GM10266 (cell line): ENCODE results near the gene EPN1.
A peak's percentile ranks its signal among the peaks of the same experiment; 100 is the strongest.

Experiments
- DNase-seq: peaks from one replicate; pipeline ENCODE4 v3.0.0; 2012; ENCODE audit errors: extremely low spot score
- TF ChIP-seq, protein P1 (sequence below): IDR thresholded peaks from 2 replicates; pipeline ENCODE4 v1.5.1; 2012; ENCODE audit warnings: mild to moderate bottlenecking, low read depth; ENCODE audit not compliant: control insufficient read depth, insufficient read depth; ENCODE audit errors: missing control alignments

EPN1 gene

GRCh38 chr19:55697069-55697440 is 22.0 kb downstream of the EPN1 start:
- no peak for DNase-seq
- TF ChIP-seq, protein P1, sequence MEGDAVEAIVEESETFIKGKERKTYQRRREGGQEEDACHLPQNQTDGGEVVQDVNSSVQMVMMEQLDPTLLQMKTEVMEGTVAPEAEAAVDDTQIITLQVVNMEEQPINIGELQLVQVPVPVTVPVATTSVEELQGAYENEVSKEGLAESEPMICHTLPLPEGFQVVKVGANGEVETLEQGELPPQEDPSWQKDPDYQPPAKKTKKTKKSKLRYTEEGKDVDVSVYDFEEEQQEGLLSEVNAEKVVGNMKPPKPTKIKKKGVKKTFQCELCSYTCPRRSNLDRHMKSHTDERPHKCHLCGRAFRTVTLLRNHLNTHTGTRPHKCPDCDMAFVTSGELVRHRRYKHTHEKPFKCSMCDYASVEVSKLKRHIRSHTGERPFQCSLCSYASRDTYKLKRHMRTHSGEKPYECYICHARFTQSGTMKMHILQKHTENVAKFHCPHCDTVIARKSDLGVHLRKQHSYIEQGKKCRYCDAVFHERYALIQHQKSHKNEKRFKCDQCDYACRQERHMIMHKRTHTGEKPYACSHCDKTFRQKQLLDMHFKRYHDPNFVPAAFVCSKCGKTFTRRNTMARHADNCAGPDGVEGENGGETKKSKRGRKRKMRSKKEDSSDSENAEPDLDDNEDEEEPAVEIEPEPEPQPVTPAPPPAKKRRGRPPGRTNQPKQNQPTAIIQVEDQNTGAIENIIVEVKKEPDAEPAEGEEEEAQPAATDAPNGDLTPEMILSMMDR: no peak

GRCh38 chr19:55697698-55698097 is 22.7 kb downstream of the EPN1 start:
- TF ChIP-seq, protein P1: no peak
- DNase-seq: no peak

- no peak for DNase-seq
These were observed 23.2 kb downstream of the EPN1 start for GRCh38 chr19:55698256-55698655.

GRCh38 chr19:55699221-55699620 is 24.2 kb downstream of the EPN1 start:
- TF ChIP-seq, protein P1: no peak
- DNase-seq: no peak

More at GRCh38 chr19:55698256-55698655, 23.2 kb downstream of the EPN1 start:
- TF ChIP-seq, protein P1: no peak

- TF ChIP-seq, protein P1: no peak
- no peak for DNase-seq
These were observed 25.8 kb downstream of the EPN1 start for GRCh38 chr19:55700813-55701212.

GRCh38 chr19:55702131-55702627 is 27.2 kb downstream of the EPN1 start:
- DNase-seq: no peak
- TF ChIP-seq, protein P1: no peak

- TF ChIP-seq, protein P1: peak; percentile 55
- DNase-seq: peak; percentile 45
These were observed 28.8 kb downstream of the EPN1 start for GRCh38 chr19:55703790-55704215.
